ENCODE data around the gene RERE. TPM values are rescaled to one million over a fixed set of nuclear protein-coding genes. Genes with fewer than 3 reads are reported as not detected.
A peak's percentile ranks its signal among the peaks of the same experiment; 100 is the strongest.

Gene RERE
- total RNA-seq, 1 donor from 2014 or later: 64.6 TPM

DNA sequence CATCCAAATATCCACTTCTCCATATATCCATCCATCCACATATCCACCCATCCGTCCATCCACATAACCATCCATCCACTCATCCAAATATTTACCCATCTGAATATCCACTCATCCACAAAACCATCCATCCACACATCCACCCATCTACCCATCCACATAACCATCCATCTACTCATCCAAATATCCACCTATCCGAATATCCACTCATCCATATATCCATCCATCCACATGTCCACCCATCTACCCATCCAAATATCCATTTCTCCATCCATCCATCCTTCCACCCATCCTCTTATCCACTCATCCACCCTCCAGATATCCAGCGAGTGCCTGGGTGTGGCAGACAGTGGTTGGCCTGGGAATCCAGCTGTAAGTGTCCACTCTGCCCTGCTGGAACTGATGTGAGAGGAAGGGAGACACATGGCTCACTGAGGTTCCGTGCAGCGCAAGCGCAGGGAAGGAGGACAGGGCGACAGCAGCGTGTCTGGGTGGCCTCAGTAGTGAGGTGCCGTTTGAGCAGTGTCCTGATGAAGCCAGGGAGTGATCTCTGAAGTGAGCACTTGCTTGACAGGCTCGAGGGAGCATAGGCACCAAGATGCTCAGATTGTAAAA is 472.4 kb downstream of the RERE start:
- intact Hi-C loops (cut with DNase I): no loop called here
- H3K9me3 ChIP-seq: no peaks in the 10 kb centered on the region
- no peak for TF ChIP-seq CTCF (IDR thresholded peaks at IDR 0.05)
- H3K27me3 ChIP-seq: no peaks in the 10 kb centered on the region
- H3K4me3 ChIP-seq: no peak overlapping the region
- no peaks in the 10 kb centered on the region for H3K36me3 ChIP-seq
- H3K27ac ChIP-seq: no peak overlapping the region
- peaks cover 9 to 21% of the 10 kb centered on the region in 2 donors for H3K4me1 ChIP-seq
- no peak for DNase-seq (ENCODE audit: low spot score in 2 of 2)

- DNase-seq (ENCODE audit: low spot score in 2 of 2): peak; percentile 48 to 96
- H3K36me3 ChIP-seq: peaks cover 8 to 10% of the 10 kb centered on the region in 2 donors
- TF ChIP-seq CTCF (IDR thresholded peaks at IDR 0.05): no peak
- peak overlapping the region; percentile 96 for H3K27ac ChIP-seq
- peak overlapping the region in 1 of 2 donors; percentile 41 for H3K4me3 ChIP-seq
- peaks cover 9 to 17% of the 10 kb centered on the region in 2 donors for H3K4me1 ChIP-seq
- intact Hi-C loops (cut with DNase I): loop anchor here (2.0 kb wide), 1 partner anchor 317 kb away; the partner anchor contains the start of gene ERRFI1
- H3K27me3 ChIP-seq: no peaks in the 10 kb centered on the region
- H3K9me3 ChIP-seq: no peaks in the 10 kb centered on the region
These were observed 473.9 kb downstream of the RERE start for GRCh38 chr1:8343464-8344001.

GRCh38 chr1:8343044-8343443 is 474.4 kb downstream of the RERE start:
- intact Hi-C loops (cut with DNase I): loop anchor here (2.0 kb wide), 1 partner anchor 316 kb away; the partner anchor contains the start of gene ERRFI1
- DNase-seq (ENCODE audit: low spot score in 2 of 2): no peak
- Histone ChIP-seq H3K36me3 (peaks cover 10 to 15% of the 10 kb centered on the region in 2 donors), H3K27ac (peak overlapping the region; percentile 96), H3K4me1 (peaks cover 9 to 17% of the 10 kb centered on the region in 2 donors), H3K4me3 (no peak overlapping the region), H3K9me3 (no peaks in the 10 kb centered on the region), H3K27me3 (no peaks in the 10 kb centered on the region)
- TF ChIP-seq CTCF (IDR thresholded peaks at IDR 0.05): no peak

- Histone ChIP-seq H3K4me3 (no peak overlapping the region), H3K36me3 (peaks cover 16 to 21% of the 10 kb centered on the region in 2 donors), H3K27me3 (no peaks in the 10 kb centered on the region), H3K9me3 (no peaks in the 10 kb centered on the region), H3K27ac (peak overlapping the region; percentile 96), H3K4me1 (peaks cover 9 to 17% of the 10 kb centered on the region in 2 donors)
- no peak for DNase-seq (ENCODE audit: low spot score in 2 of 2)
- intact Hi-C loops (cut with DNase I): loop anchor here (2.0 kb wide), 1 partner anchor 316 kb away; the partner anchor contains the start of gene ERRFI1
- peak in 1 of 3 experiments; percentile 18 for TF ChIP-seq CTCF (IDR thresholded peaks at IDR 0.05)
These were observed 475.1 kb downstream of the RERE start for GRCh38 chr1:8342325-8342724.

GRCh38 chr1:8340448-8340847 is 477.0 kb downstream of the RERE start:
- Histone ChIP-seq H3K9me3 (no peaks in the 10 kb centered on the region), H3K4me1 (peaks cover 9 to 17% of the 10 kb centered on the region in 2 donors), H3K36me3 (peaks cover 16 to 35% of the 10 kb centered on the region in 2 donors), H3K4me3 (no peak overlapping the region), H3K27ac (peak overlapping the region in 1 of 2 donors; percentile 52), H3K27me3 (no peaks in the 10 kb centered on the region)
- no peak for DNase-seq (ENCODE audit: low spot score in 2 of 2)
- no peak for TF ChIP-seq CTCF (IDR thresholded peaks at IDR 0.05)
- intact Hi-C loops (cut with DNase I): no loop called here
